HG02840 (cell line): ENCODE measurements around the gene SSRP1.

Source experiments
- ATAC-seq: cut with Tn5 transposase; IDR thresholded peaks from one replicate; pipeline ENCODE4 v1.9.1; 2021; ENCODE audit warnings: mild to moderate bottlenecking, moderate library complexity, moderate number of reproducible peaks; ENCODE audit not compliant: unreplicated experiment, low FRiP score

SSRP1 gene

GRCh38 chr11:57360991-57361390, 25.3 kb upstream of the SSRP1 start:
- no peak for ATAC-seq

- ATAC-seq: no peak
These were observed 24.4 kb upstream of the SSRP1 start for GRCh38 chr11:57359896-57360690.

DNA sequence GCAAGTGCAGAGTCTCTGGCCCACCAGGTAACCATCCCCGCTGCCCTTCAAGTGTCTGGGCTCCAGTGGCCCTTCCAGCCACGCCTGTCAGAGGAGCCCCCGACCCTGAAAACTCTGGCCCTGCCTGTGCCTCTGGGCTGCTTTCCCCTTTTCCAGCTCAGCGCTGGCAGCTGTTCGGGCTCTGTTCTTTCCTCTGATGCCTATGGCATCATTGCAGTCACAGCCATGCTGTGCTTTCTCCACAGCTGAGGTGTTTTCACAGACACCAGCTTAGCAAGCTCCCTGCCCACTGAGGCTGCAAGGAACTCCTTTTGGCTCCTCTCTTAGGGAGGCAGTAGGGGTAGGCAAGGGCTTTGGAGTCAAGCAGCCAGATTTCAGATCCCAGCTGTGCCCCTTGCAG, 23.7 kb upstream of the SSRP1 start:
- ATAC-seq: no peak

DNA sequence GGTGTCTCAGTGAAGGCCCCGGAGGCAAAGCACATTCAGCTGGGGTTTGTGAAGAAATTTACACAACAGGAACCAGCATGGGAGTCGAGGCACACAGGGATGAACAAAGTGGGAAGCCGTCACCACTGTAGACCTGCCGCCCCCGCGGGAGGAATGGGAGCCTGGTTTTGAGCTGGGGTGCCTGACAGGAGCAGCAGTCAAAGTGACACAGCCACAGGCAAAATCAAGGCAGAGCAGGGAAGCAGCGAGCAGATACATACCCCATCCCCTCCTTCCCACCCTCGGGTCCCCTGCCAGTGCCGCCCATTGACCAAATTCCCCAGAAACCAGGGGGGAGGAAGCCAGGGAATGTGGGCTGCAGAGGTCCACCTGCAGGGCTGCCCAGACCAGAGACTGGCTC, 23.3 kb upstream of the SSRP1 start:
- ATAC-seq: no peak

DNA sequence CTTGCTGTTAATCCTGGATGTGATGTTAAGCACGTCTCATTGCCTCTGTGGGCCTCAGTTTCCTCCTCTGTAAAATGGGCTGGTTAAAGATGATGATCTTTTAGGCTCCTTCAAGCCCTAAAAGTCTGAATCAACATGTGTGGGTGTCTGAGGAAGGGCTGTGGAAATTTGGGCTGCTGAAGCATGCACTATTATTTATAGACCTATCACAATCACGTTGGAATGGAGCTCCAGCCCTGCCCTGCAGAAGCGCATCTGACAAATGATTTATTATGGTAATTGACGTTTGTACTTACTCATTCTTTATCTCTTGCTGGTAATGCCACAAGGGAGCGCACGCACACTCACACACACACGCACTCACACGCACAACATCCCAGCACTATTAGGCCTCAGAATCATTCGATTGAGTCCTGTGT, 22.9 kb upstream of the SSRP1 start:
- ATAC-seq: no peak

DNA sequence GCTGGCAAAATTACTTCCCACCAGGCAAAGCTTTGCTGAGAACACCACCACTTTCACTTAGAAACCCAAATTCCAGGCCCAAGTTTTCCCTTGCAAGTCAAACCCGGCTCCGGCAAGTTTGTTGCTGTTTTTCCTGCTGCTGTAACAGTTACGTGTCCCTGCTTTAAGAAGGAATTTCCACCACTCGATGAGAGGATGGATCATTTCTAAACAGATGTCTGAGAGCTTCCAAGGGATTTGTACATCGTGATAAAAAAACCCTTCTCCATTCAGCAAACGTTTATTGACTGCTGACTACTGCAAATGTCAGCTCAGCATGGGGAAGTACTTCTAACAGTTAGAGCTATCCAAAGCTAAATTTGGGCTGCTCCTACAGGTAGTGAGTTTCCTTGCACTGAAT, 22.2 kb upstream of the SSRP1 start:
- no peak for ATAC-seq

DNA sequence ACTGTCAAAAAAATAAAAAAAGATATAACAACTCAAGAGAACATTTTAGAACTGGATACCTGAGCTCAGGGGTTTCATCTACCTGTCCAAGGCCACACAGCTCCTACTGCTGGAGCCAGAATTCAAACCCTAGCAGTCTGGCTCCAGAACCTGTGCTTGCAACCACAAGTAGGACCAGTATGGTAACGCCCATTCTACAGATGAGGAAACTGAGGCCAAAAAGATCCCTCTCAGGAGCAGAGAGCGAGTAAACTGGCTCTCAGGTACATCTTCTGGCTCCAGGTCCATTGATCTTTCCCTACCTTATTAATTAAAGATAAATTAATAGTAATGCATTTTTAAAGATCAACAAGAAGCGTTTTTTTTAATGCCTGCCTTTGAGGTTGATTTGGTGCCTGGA, 21.6 kb upstream of the SSRP1 start:
- ATAC-seq: no peak

GRCh38 chr11:57356268-57356667, 20.6 kb upstream of the SSRP1 start:
- ATAC-seq: no peak

DNA sequence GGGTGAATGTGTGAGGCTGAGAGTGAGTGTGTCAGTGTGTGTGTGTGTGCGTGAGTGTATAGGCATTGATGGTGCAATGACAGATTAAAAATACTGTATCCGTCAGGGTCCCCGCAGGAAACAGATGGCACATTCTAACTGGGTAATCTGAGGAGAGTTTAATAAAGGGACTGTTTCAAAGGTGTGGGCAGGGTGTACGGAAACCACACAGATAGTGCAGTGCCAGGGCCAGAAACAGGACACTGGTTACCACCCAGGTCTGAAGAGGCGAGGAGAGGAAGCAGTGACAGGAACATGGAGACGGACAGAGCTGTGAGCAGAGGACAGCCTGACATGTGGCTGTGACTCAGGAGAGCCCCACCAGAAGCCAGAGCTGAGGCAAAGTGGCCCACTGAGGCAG, 19.0 kb upstream of the SSRP1 start:
- no peak for ATAC-seq

- ATAC-seq: no peak
These were observed 18.2 kb upstream of the SSRP1 start for GRCh38 chr11:57353852-57354251.

DNA sequence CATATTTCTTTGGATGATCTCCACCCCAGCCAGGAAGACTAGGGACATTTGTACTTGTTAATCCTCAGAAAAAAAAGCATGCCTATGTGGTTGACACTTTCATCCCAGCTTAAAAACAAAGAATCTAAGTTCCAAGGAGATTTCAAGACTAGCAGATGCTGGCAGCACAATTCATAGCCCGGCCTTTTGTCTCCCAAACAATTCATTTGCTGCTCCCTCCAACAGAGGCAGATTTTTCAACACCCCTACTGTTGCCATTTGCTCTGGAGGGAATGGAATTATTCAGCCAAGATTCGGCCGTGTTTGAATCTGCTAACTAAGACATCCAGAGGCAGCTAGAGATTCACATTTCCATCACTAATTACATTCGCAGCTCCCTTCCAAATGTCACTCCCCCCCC, 17.8 kb upstream of the SSRP1 start:
- ATAC-seq: no peak

- ATAC-seq: no peak
These were observed 17.3 kb upstream of the SSRP1 start for GRCh38 chr11:57353036-57353435.

DNA sequence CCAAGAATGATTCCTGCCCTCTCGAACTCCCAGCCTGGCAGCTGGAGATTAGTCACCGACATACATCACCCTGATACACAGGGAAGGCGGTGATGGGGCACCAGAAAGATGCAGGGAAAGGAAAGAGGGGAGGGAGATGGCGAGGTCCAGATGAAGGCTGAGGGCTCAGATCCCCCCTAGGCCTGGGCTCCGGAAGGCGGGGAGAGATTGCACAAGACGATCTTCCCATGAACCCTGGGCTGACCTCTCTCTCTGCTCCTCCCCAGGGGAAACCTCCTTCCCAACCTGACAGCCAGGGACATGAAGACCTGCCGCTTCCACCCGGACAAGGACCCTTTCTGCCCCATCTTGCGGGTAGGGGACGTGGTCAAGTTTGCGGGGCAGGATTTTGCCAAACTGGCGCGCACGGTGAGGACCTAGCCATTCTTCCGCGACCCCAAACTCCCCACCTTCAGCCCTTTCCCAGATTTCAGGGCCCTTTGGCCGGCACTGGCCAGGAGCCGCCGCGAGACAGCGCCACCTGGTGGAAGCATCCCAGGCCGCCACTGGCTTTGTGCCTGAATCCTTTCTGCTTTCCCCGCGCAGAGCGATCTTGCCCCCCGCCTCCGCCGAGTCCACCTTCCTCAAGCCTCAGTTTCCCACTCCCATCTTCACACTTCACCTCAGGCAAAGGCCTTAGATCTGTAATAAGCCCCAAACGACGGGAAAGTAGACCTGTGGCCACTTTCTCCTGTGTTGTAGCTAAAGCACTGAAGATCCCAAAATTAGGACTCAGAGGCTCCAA, 14.0 kb upstream of the SSRP1 start:
- ATAC-seq: no peak

GRCh38 chr11:57348636-57349313, 13.1 kb upstream of the SSRP1 start:
- no peak for ATAC-seq

DNA sequence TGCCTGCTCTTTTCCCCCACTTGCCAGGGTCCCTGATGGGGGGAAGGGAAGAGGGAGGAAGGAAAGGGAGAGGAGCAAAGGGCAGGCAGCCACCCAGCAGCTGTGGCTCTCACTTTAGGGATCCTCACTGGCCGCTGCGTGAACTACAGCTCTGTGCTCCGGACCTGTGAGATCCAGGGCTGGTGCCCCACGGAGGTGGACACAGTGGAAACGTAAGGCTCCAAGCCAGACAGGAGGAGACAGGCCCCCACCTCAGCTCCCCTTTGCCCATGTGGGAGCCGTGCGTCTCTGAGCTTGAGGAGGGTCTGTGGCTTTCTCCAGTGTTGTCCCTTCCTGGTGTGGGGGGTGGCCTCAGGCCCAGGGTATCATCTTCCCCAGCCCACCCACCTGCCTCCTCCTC, 12.4 kb upstream of the SSRP1 start:
- no peak for ATAC-seq

DNA sequence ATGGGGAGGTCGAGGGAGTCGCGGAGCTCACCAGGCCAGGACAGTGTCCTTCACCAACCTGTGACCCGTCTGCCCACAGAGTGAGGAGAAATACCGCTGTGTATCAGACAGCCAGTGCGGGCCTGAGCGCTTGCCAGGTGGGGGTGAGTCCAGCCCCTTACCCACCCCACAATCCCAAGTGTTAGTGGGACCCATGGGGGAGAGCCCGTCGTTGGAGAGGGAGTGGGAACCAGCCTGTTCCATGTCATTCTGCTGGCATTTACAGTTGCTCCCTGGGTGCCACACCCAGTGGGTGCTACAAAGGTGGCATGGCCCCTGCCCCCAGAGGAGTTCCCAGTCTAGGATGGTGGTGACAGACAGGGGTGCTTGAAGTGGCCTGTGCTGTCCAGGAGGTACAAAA, 11.6 kb upstream of the SSRP1 start:
- ATAC-seq: no peak

DNA sequence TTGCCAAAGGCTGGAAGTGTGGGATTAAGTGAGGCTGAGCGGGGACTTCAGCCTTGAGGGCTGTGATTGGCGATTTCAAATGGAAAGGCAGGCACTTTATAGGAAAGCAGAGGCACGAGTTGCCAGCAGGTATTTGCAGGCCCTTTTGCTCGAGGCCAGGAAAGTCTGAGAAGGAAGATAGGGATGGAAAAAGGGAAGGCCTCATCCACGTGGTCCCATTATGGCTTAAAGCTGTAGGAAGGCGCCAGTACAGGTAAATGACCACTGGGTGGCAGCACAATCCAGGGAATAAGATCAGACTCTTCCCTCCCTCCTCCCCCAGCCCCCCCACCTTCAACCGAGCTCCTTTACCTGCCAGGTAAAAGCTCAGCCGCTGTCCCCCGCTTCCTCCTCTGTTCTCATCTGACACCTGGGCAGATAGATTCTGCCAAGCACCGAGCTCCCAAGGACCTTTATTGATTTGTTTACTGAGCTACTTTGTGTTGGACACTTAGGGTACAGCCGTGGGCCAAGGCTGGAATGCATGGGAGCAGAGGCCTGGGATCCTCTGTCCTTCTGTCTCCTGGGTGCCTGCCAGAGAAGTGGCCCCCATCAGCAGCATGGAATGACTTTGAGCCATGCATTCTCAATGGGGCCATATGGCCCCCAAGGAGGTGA, 10.0 kb upstream of the SSRP1 start:
- ATAC-seq: no peak

- ATAC-seq: no peak
These were observed 9.1 kb upstream of the SSRP1 start for GRCh38 chr11:57344826-57345225.

GRCh38 chr11:57343825-57344224, 8.1 kb upstream of the SSRP1 start:
- no peak for ATAC-seq

GRCh38 chr11:57342702-57343101, 7.0 kb upstream of the SSRP1 start:
- no peak for ATAC-seq

GRCh38 chr11:57341250-57341808, 5.6 kb upstream of the SSRP1 start:
- no peak for ATAC-seq
